MM.1S (cell line): ENCODE results near the gene SREBF2.

Experiments
- DNase-seq: peaks from one replicate; pipeline ENCODE4 v3.0.0-alpha.2; 2015
- H2AFZ ChIP-seq: fragments of 300-600 bp; sonication (generic); 2 replicates; pipeline ENCODE4 v1.6.0; 2016; ENCODE audit warnings: antibody characterized with exemption, low read length
- H3F3A ChIP-seq: fragments of 300-600 bp; sonication (generic); 2 replicates; pipeline ENCODE4 v1.6.1; 2016; ENCODE audit warnings: mild to moderate bottlenecking, antibody characterized with exemption, low read length, moderate library complexity, mixed read lengths; ENCODE audit not compliant: insufficient read depth
- H3K27ac ChIP-seq: fragments of 300-600 bp; sonication (generic); 2 replicates; pipeline ENCODE4 v1.5.1; 2016; ENCODE audit warnings: mild to moderate bottlenecking, low read length
- H3K27me3 ChIP-seq: fragments of 300-600 bp; sonication (generic); replicated peaks from 2 replicates; pipeline ENCODE4 v1.6.0; 2016; ENCODE audit warnings: low read length; ENCODE audit not compliant: insufficient read depth
- H3K36me3 ChIP-seq: fragments of 300-600 bp; sonication (generic); replicated peaks from 2 replicates; pipeline ENCODE4 v1.6.1; 2016; ENCODE audit warnings: mild to moderate bottlenecking, low read length, mixed read lengths; ENCODE audit not compliant: insufficient read depth
- H3K4me1 ChIP-seq: fragments of 300-600 bp; sonication (generic); 2 replicates; pipeline ENCODE4 v1.6.1; 2016; ENCODE audit warnings: low read length, mixed read lengths
- H3K4me2 ChIP-seq: fragments of 300-600 bp; sonication (generic); 2 replicates; pipeline ENCODE4 v1.6.0; 2016; ENCODE audit warnings: low read depth, low read length
- H3K4me3 ChIP-seq: fragments of 300-600 bp; sonication (generic); 2 replicates; pipeline ENCODE4 v1.5.1; 2016; ENCODE audit warnings: low read length, mixed read lengths
- H3K79me2 ChIP-seq: fragments of 300-600 bp; sonication (generic); 2 replicates; pipeline ENCODE4 v1.6.1; 2016; ENCODE audit warnings: mixed run types, low read length, mixed read lengths
- H3K9ac ChIP-seq: fragments of 300-600 bp; sonication (generic); 2 replicates; pipeline ENCODE4 v1.6.1; 2016; ENCODE audit warnings: low read length, mixed read lengths
- H3K9me2 ChIP-seq: fragments of 300-600 bp; sonication (generic); replicated peaks from 2 replicates; pipeline ENCODE4 v1.6.1; 2016; ENCODE audit warnings: mild to moderate bottlenecking, low read length, mixed read lengths; ENCODE audit not compliant: insufficient read depth
- H3K9me3 ChIP-seq: fragments of 300-600 bp; sonication (generic); replicated peaks from 2 replicates; pipeline ENCODE4 v1.6.1; 2016; ENCODE audit warnings: mild to moderate bottlenecking, low read length, mixed read lengths; ENCODE audit not compliant: insufficient read depth
- H4K20me1 ChIP-seq: fragments of 300-600 bp; sonication (generic); 2 replicates; pipeline ENCODE4 v1.6.1; 2016; ENCODE audit warnings: mild to moderate bottlenecking, low read length, moderate library complexity, mixed read lengths; ENCODE audit not compliant: insufficient read depth
- CTCF ChIP-seq: fragments of 300-600 bp; sonication (generic); IDR thresholded peaks from 2 replicates; pipeline ENCODE4 v1.5.1; 2016; ENCODE audit warnings: antibody characterized with exemption, low read length, mixed read lengths
- EZH2 ChIP-seq: fragments of 300-600 bp; sonication (generic); optimal IDR thresholded peaks from 2 replicates; pipeline ENCODE3; 2017; ENCODE audit warnings: low read depth, mild to moderate bottlenecking, antibody characterized with exemption, low read length, mixed read lengths
- EZH2phosphoT487 ChIP-seq: fragments of 300-600 bp; sonication (generic); IDR thresholded peaks from 2 replicates; pipeline ENCODE4 v1.6.1; 2018; ENCODE audit warnings: antibody characterized with exemption, low read length

The SREBF2 gene

GRCh38 chr22:41844513-41844912 lies 11.6 kb downstream of the SREBF2 start:
- no peaks in the 10 kb centered on the region for H3K9me2 ChIP-seq
- H3K79me2 ChIP-seq, result peaks cover 97% of the 10 kb centered on the region
- H3K9ac ChIP-seq, result no peak overlapping the region
- no peaks in the 10 kb centered on the region for H3K9me3 ChIP-seq
- no peaks in the 10 kb centered on the region for H3K27me3 ChIP-seq
- H3K27ac ChIP-seq, result no peak overlapping the region
- H3K36me3 ChIP-seq, result peaks cover 19% of the 10 kb centered on the region
- no peak overlapping the region for H2AFZ ChIP-seq
- H3F3A ChIP-seq, result peaks cover 4% of the 10 kb centered on the region; the same call in 1 of the 2 replicates
- H3K4me1 ChIP-seq, result no peaks in the 10 kb centered on the region; the same call in 1 of the 2 replicates
- no peak for TF ChIP-seq CTCF
- no peak for TF ChIP-seq EZH2phosphoT487
- TF ChIP-seq EZH2, result no peak
- H3K4me3 ChIP-seq, result no peak overlapping the region
- no peak overlapping the region for H3K4me2 ChIP-seq
- peaks cover 88% of the 10 kb centered on the region for H4K20me1 ChIP-seq
- no peak for DNase-seq

GRCh38 chr22:41845380-41846267 lies 12.7 kb downstream of the SREBF2 start:
- peaks cover 4% of the 10 kb centered on the region; the same call in 1 of the 2 replicates for H3F3A ChIP-seq
- no peak for DNase-seq
- peaks cover 19% of the 10 kb centered on the region for H3K36me3 ChIP-seq
- H3K27ac ChIP-seq, result no peak overlapping the region
- no peak overlapping the region for H2AFZ ChIP-seq
- peaks cover 89% of the 10 kb centered on the region for H4K20me1 ChIP-seq
- TF ChIP-seq CTCF, result no peak
- no peak for TF ChIP-seq EZH2
- no peak for TF ChIP-seq EZH2phosphoT487
- H3K9me3 ChIP-seq, result no peaks in the 10 kb centered on the region
- no peak overlapping the region for H3K4me2 ChIP-seq
- H3K79me2 ChIP-seq, result peaks cover 97% of the 10 kb centered on the region
- no peaks in the 10 kb centered on the region; the same call in 1 of the 2 replicates for H3K4me1 ChIP-seq
- H3K9ac ChIP-seq, result no peak overlapping the region
- no peak overlapping the region for H3K4me3 ChIP-seq
- no peaks in the 10 kb centered on the region for H3K27me3 ChIP-seq
- no peaks in the 10 kb centered on the region for H3K9me2 ChIP-seq

- H3K4me1 ChIP-seq, result no peaks in the 10 kb centered on the region; the same call in 1 of the 2 replicates
- no peaks in the 10 kb centered on the region for H3K9me2 ChIP-seq
- H3K27ac ChIP-seq, result no peak overlapping the region
- H3F3A ChIP-seq, result 0 out of 2 replicates have a peak, but pooled peaks cover 4% of the 10 kb centered on the region
- peaks cover 15% of the 10 kb centered on the region for H3K36me3 ChIP-seq
- H3K4me2 ChIP-seq, result no peak overlapping the region
- no peak overlapping the region for H3K9ac ChIP-seq
- no peaks in the 10 kb centered on the region for H3K27me3 ChIP-seq
- DNase-seq, result no peak
- H3K4me3 ChIP-seq, result no peak overlapping the region
- no peak for TF ChIP-seq CTCF
- no peak for TF ChIP-seq EZH2phosphoT487
- TF ChIP-seq EZH2, result no peak
- H3K79me2 ChIP-seq, result peaks cover 97% of the 10 kb centered on the region
- H3K9me3 ChIP-seq, result no peaks in the 10 kb centered on the region
- H2AFZ ChIP-seq, result no peak overlapping the region
- H4K20me1 ChIP-seq, result peaks cover 89% of the 10 kb centered on the region
Measured at GRCh38 chr22:41846268-41846987, 13.5 kb downstream of the SREBF2 start.
